Activated naive CD8-positive, alpha-beta T cell treated with anti-CD3 and anti-CD28 coated beads, Interleukin-2, amount 50 U/mL, for 16 hours (primary cell): ENCODE measurements around the gene ATRIP.
"Not testable (repeated sequence)": the region's sequence is repeated elsewhere in the genome, so short reads cannot be mapped to it uniquely, and the experiment has no call there.

ENCODE experiments used
- DNase-seq: peaks from one replicate; pipeline ENCODE4 v3.0.0-alpha.2; 2020; ENCODE audit warnings: low read depth, low spot score

Gene ATRIP

DNA sequence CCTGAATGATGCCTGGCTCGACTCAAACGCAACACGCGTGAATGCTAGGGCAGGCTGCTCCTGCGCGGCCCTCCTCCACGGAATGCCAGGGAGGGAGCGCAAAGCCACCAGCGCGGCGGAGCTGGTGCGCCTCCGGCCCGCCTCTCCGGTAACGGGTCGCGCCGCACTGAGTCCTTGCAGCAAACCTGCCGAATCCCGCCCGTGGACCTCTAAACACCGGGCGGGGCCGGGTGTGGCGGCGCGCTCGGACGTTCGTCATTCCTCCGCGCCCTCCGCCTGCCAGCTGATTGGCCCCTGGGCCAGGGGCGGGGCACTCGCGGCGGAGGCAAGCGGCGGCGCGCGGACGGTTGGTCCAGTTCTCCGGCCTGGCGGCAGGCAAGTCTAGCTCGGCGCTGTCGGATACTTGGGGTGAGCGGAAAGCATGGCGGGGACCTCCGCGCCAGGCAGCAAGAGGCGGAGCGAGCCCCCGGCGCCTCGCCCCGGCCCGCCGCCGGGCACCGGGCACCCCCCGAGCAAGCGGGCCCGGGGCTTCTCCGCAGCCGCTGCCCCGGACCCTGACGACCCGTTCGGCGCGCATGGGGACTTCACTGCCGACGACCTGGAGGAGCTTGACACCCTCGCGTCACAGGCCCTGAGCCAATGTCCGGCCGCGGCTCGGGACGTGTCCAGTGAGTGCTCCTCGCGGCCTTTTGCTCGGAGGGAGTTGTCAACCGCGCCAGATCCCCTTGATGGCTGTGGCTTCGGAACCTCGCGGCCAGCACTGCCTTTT lies at the start of gene ATRIP:
Gene ATRIP, plus strand, starts transcription at position 313 of the 769 bp plus-strand sequence. Its CDS starts 109 bp downstream, at position 422.
- DNase-seq, result peak; percentile 59

- no peak for DNase-seq
These were observed 48.5 kb upstream of the ATRIP start for GRCh38 chr3:48397767-48398681.

- DNase-seq, result no peak
These were observed 47.7 kb upstream of the ATRIP start for GRCh38 chr3:48398701-48399386.

DNA sequence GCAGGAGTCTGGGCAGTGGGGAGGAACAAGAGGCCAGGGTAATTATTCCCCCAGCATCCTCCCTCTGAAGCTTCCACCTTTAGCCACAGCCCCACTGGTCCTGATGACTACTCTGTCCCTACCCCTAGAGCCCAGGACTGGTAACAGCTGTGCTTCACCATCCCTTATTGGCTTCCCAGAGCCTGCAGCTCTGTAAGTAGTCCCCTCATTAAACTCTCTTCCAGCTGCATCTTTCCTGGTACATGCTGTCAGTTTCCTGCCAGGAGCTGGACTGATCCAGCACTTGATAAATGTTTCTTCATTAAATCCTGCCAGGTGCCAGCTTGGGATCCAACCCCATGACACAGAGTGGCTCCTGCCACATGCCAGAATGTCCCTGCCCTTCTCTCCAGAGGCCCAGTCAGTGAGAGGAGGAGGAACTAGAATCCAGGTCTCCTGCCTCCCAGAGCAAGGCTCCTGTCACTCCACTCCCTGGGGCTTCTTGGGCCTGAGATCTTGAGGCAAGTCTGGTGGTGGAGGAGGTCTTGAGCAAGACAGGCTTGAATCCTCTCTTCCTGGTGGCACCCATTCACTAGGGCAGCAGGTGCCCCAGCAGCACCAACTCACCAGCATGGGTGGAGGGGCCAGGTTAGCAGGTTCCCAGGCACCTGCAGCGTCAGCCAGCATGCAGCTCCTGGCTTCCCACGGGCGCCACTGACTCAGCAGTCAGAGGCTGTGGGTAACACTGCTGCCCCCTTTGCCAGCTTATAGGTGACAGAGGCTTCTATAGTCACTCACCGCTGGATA lies 47.0 kb upstream of the ATRIP start:
- DNase-seq, result no peak

DNA sequence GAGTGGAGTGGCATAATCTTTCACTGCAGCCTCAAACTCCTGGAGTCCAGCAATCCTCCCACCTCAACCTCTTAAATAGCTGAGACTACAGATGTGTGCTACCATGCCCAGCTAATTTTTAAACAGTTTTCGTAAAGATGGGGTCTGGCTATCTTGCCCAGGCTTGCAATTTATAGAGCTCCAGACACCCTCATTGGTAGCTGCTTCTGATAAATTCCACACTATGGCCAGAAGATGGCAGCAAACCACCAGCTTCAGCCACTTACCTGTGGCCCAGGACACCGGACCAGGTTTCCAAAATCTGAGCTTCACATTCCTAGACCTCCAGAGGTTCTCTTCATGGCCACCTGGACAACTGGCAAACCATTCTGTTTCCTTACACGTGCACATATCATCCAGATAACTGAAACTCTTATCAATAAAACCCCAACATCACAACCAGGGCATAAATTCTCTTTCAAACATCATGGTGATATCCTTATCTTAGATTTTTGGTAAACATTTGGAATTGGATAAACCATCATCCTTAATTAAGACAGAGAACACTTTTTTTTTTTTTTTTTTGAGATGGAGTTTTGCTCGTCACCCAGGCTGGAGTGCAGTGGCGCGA lies 45.6 kb upstream of the ATRIP start:
- no peak for DNase-seq

DNA sequence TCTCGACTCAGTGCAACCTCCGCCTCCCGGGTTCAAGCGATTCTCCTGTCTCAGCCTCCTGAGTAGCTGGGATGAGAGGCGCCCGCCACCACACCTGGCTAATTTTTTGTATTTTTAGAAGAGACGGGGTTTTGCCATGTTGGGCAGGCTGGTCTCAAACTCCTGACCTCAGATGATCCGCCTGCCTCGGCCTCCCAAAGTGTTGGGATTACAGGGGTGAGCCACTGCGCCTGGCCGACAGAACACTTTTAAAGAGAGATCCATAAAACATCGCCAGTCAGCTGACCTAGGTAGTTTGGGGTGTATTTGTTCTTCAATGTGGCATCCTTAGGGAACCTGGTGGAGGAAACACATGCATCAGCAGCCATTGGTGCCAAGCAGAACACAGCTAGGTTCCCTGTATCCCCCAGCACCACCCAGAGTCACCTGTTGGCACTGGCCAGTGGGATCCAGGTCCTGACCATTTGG lies 45.1 kb upstream of the ATRIP start:
- not testable (repeated sequence) for DNase-seq

- DNase-seq, result no peak
These were observed 44.2 kb upstream of the ATRIP start for GRCh38 chr3:48402281-48402732.

- no peak for DNase-seq
These were observed 43.6 kb upstream of the ATRIP start for GRCh38 chr3:48402907-48403306.

DNA sequence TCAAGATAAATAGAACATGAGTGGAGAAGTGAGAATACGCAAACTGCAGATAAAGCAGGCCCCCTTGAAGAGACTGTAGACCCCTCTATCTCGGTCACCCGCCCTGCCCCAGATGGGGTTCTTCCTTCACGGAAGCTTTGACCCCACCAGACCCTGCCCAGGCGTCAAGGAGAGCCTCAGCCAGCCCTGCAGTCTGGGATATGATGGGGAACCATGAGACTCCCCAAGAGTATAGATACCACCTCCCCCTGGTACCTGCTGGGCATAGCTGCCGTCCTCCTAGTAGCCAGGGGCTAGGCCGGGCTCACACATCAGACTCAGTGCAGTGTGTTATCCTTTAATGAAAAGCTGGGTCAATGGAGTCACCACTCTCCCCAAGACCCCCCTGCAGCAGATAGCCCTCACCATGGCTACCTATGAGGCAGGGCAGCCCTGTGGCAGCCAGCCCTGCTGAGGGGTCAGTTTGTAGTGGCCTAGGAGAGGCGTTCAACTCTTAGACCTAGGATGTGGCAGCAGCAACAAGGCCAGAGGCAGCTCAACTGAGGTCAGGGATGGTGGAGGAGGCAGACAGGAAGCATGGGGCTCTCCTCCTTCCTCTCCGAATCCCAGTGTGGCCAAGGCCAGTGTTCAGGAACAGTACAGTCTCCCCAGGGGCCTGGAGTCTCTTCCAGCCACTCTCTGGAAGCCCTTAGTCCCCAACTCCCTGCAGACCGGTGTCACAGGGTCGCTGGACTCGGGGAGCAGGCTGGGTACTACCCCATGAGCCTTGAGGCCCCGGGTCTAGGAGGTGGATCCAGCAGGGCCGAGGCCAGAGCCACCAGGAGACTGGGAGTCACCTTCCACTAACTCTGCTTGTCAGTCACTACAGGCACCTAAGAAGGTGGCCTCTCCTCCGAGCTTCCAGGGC lies 42.8 kb upstream of the ATRIP start:
- no peak for DNase-seq

DNA sequence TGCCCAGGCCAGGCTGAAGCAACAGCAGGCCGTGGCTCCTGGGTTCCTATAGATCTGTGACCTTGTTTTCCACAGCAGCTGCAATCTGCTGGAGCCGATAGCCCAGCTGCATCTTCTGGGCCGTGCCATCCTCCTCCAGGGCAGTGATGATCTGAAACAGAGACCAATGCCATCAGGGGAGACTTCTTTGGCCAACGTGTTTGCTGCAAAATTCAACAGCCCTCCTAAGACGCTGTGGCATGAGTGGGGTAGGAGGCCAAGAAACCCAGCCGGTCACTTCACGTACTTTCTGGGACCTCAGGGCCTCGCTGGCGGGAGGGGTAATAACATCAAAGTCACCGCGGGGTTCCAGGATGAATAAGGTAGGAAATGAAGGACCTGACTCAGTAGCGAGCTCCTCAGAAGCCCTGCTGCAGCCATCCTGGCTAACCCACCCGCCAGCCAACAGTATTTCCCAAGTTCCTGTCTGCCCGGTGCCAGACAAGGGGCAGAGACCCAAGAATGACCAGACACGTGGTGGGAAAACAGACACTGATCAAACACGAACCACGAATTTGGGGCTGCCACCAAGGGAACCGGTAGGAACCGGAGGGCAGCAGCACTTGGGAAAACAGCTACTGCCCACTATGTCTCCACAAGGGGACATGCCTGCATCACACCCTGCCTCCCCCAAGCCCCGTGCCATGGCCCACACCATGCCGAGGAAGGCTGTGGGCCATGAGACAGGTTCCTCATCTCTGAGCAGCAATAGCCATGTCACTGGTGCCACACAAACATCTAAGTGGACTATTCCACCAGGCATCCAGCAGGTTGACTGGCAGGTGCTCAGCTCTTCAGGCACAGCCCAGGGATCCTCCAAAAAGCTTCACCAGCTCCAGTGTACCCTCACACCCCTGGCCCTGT lies 41.8 kb upstream of the ATRIP start:
- no peak for DNase-seq

DNA sequence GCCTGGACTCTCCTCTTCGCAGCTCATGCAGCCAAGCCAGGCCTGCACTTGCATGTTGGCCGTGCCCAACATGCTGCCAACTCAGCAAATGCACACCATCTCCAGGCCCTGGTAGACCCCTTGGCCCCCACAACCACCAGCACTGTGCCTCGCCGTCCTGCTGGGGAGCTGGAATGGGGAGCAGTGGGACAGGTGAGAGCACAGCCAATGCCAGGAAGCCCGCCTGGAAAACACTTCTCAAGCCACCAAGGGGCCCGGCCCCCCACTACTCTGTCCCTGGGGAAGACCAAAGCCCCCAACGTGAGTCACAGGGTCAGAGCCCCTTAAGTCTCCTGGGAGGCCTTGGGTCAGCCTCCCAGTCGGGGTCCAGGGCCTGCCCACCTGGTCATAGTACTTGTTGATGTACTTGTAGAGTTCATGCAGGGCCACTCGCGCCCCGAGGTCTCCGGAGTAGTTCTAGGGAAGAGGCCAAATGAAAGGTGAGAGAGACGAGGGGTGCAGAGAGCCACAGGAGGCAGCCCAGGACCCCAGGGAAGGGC lies 41.1 kb upstream of the ATRIP start:
- no peak for DNase-seq

DNA sequence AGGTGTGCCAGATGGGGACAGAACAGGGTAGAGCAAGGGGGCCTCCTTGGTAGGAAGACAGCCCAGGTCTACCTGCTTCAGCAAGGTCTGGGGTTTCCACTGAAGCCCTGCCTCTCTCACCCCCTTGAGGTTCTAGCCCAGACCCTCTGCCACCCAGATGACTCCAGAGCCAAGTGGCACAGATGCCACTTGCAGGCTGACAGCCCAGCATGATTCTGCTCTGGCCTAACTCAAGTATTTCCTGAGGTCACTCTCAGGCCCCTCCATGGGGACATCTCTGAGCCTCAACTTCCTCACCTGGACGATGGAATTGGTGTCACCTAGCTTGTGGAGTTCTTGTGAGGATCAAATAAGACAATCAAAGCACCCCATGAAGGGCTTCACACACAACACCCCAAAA lies 40.6 kb upstream of the ATRIP start:
- no peak for DNase-seq

DNA sequence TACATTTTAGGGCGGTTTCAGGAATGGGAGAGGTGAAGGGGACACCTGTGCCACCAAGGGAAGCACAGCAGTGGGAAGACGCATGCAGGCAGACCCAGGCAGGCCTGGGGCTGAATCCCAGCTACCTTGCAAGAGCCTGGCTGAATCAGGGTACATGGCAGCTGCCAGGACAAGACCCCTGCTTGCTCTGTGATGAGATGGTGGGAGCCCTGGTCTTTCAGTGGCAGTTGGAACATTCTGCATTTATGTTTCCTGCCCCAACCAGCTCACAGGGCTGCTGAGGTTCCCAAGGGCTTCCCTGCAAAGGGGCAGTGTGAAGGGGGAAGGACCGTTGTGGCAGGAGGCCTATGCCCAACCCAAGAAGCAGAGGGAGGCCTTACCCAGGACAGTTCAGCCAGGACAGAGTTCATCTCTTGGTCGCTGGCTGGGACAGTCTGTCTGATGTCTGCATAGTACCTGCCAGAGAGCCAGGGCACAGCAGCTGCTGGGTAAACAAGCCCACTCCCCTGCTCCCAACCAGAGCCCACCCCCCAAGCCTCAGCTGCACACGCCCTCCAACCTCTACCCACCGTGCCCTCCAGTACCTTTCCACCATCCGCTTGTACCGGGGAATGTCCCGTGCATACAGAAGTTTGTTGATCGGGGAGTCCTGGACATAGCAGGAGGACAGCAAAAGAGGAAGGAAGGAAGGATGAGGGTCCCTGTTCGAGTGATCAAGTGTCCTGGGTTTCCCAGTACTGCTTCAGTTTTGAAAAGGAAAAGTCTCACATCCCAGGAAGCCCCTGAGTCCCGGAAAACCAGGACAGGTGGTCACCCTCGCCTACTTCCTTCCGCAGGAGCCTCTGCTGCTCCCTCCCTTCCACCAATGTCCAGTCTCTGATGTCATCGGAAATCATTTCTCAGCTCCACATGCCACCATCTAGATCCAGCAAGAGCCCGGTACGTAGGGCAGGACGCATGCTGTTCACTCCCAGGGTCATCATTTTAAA lies 39.8 kb upstream of the ATRIP start:
- no peak for DNase-seq

GRCh38 chr3:48407542-48408099 lies 38.9 kb upstream of the ATRIP start:
- DNase-seq, result no peak

GRCh38 chr3:48408823-48409281 lies 37.7 kb upstream of the ATRIP start:
- no peak for DNase-seq
